ENCODE results near the gene MYH11.
"Not testable (repeated sequence)": the region's sequence is repeated elsewhere in the genome, so short reads cannot be mapped to it uniquely, and the experiment has no call there.

MYH11 gene

DNA sequence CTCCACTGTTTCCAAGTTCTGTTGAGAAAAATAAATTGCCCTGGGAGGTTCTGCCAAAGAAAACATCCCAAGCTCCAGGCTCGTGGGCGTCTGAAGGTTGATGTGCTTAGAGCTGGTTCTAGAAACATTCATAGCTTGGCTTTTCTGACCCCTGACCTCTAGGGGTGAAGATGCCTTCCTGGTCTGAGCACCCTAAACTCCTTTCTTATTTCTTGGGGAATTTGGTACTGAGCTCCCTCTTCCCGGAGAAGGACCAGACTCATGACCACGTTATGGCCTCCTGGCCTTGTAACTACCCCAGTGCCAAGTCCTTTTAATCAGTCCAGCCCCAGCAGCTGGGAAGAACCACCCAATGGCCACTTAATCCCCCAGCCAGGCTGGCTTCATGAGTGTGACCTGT lies 66.4 kb downstream of the MYH11 start:
- H3K36me3 ChIP-seq (ENCODE audit: low read depth) = no peaks in the 10 kb centered on the region
- H3K4me3 ChIP-seq (ENCODE audit: severe bottlenecking) = no peak overlapping the region
- TF ChIP-seq, protein P1, sequence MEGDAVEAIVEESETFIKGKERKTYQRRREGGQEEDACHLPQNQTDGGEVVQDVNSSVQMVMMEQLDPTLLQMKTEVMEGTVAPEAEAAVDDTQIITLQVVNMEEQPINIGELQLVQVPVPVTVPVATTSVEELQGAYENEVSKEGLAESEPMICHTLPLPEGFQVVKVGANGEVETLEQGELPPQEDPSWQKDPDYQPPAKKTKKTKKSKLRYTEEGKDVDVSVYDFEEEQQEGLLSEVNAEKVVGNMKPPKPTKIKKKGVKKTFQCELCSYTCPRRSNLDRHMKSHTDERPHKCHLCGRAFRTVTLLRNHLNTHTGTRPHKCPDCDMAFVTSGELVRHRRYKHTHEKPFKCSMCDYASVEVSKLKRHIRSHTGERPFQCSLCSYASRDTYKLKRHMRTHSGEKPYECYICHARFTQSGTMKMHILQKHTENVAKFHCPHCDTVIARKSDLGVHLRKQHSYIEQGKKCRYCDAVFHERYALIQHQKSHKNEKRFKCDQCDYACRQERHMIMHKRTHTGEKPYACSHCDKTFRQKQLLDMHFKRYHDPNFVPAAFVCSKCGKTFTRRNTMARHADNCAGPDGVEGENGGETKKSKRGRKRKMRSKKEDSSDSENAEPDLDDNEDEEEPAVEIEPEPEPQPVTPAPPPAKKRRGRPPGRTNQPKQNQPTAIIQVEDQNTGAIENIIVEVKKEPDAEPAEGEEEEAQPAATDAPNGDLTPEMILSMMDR (IDR thresholded peaks at IDR 0.05; ENCODE audit: poor library complexity, severe bottlenecking) = no peak
- H3K4me1 ChIP-seq (ENCODE audit: insufficient read depth, poor library complexity, severe bottlenecking) = no peaks in the 10 kb centered on the region
- ATAC-seq (ENCODE audit: low read depth) = no peak
- no peaks in the 10 kb centered on the region for H3K27me3 ChIP-seq (ENCODE audit: insufficient read depth, poor library complexity, severe bottlenecking)
- H3K27ac ChIP-seq (ENCODE audit: poor library complexity, severe bottlenecking) = no peak overlapping the region
- no peaks in the 10 kb centered on the region for H3K9me3 ChIP-seq (ENCODE audit: severe bottlenecking)
- no peak for DNase-seq (ENCODE audit: low spot score)

DNA sequence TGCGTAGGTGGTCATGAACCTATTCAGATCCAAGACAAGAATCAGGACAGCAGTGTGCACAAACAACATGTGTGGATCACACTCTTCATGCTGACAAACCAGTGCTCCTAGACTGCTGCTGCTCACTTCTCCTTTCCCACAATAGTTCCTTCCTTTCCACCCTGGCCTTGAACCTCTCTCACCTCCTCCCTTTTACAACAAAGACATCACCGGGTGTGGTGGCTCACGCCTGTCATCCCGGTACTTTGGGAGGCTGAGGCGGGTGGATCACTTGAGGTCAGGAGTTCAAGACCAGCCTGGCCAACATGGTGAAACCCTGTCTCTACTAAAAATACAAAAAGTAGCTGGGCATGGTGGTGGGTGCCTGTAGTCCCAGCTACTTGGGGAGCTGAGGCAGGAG lies 67.0 kb downstream of the MYH11 start:
- not testable (repeated sequence) for H3K4me3 ChIP-seq (ENCODE audit: severe bottlenecking); H3K27ac ChIP-seq (ENCODE audit: poor library complexity, severe bottlenecking); ATAC-seq (ENCODE audit: low read depth); DNase-seq (ENCODE audit: low spot score); H3K4me1 ChIP-seq (ENCODE audit: insufficient read depth, poor library complexity, severe bottlenecking); H3K9me3 ChIP-seq (ENCODE audit: severe bottlenecking); H3K36me3 ChIP-seq (ENCODE audit: low read depth); H3K27me3 ChIP-seq (ENCODE audit: insufficient read depth, poor library complexity, severe bottlenecking)

DNA sequence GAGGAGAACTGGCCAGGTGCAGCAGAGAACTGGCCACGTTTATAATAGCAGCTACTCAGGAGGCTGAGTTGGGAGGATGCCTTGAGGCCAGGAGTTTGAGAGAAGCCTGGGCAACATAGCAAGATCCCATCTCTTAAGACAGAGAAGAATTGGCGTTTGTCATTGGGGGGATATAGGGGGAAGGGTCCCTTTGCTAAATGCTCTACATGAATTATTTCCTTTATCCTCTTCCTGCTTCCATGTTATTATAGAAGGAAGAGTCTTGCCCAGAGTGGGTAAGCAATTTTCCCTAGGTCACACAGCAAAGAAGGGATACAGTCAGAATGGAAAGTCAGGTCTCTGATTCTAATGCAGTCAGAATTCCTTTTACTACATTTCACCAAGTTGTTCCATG lies 68.0 kb downstream of the MYH11 start:
- no peak for ATAC-seq (ENCODE audit: low read depth)
- H3K36me3 ChIP-seq (ENCODE audit: low read depth) = no peaks in the 10 kb centered on the region
- no peaks in the 10 kb centered on the region for H3K4me1 ChIP-seq (ENCODE audit: insufficient read depth, poor library complexity, severe bottlenecking)
- H3K4me3 ChIP-seq (ENCODE audit: severe bottlenecking) = no peak overlapping the region
- H3K27ac ChIP-seq (ENCODE audit: poor library complexity, severe bottlenecking) = no peak overlapping the region
- H3K27me3 ChIP-seq (ENCODE audit: insufficient read depth, poor library complexity, severe bottlenecking) = no peaks in the 10 kb centered on the region
- no peak for DNase-seq (ENCODE audit: low spot score)
- H3K9me3 ChIP-seq (ENCODE audit: severe bottlenecking) = no peaks in the 10 kb centered on the region
- TF ChIP-seq, protein P1 (IDR thresholded peaks at IDR 0.05; ENCODE audit: poor library complexity, severe bottlenecking) = no peak

DNA sequence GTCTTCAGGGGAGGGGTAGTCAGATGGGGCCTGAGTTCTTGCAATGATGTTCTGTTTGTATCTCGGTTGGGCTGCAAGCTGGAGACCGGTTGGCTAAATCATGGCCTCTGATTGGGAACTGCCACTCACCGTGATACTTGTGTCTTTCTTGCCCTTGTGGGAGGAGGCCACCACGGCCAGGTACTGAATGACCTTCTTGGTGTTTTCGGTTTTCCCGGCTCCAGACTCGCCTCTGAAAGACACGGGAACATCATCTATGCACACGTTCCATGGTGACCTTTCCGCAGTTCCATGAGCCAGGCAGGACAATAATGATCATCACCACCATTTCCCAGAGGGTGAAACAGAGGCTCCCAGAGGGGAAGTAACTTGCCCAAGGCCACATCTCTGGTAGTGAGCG lies 70.3 kb downstream of the MYH11 start:
- H3K27ac ChIP-seq (ENCODE audit: poor library complexity, severe bottlenecking) = no peak overlapping the region
- no peak overlapping the region for H3K4me3 ChIP-seq (ENCODE audit: severe bottlenecking)
- TF ChIP-seq, protein P1 (IDR thresholded peaks at IDR 0.05; ENCODE audit: poor library complexity, severe bottlenecking) = no peak
- H3K4me1 ChIP-seq (ENCODE audit: insufficient read depth, poor library complexity, severe bottlenecking) = no peaks in the 10 kb centered on the region
- H3K36me3 ChIP-seq (ENCODE audit: low read depth) = no peaks in the 10 kb centered on the region
- no peak for DNase-seq (ENCODE audit: low spot score)
- H3K27me3 ChIP-seq (ENCODE audit: insufficient read depth, poor library complexity, severe bottlenecking) = no peaks in the 10 kb centered on the region
- no peaks in the 10 kb centered on the region for H3K9me3 ChIP-seq (ENCODE audit: severe bottlenecking)
- ATAC-seq (ENCODE audit: low read depth) = no peak

DNA sequence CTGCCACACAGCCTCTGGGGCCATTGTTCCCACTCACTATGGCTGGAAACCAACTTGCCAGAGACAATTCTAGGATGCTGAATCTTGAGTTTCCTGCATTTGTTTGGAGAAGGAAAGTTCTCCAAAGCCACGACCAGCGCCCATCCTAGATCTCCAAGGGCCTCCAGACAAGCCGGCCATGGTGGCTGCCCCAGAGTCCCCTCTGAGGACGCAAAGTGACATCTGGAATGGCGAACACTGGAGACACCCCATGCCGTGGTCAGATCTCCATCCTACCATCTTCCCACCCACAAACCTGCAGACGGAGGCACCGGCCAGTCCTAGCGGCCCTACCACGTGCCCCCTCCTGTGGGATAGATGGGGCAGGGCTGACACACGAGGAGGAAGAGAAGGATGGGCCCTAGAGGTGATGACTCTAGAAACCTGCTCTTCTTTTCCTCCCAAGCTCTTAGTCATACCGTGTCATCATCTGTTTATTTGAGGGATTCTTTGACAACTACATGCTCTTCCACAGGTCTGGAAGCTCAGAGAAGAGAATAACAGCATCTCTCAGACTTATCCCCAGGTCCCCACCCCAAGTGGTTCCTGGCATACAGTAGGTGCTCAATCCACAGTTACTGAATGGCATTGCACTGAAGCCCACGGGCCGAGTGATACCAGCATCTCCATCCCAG lies 71.3 kb downstream of the MYH11 start:
- DNase-seq (ENCODE audit: low spot score) = no peak
- H3K27me3 ChIP-seq (ENCODE audit: insufficient read depth, poor library complexity, severe bottlenecking) = no peaks in the 10 kb centered on the region
- no peak overlapping the region for H3K4me3 ChIP-seq (ENCODE audit: severe bottlenecking)
- no peaks in the 10 kb centered on the region for H3K36me3 ChIP-seq (ENCODE audit: low read depth)
- TF ChIP-seq, protein P1 (IDR thresholded peaks at IDR 0.05; ENCODE audit: poor library complexity, severe bottlenecking) = no peak
- no peak for ATAC-seq (ENCODE audit: low read depth)
- H3K27ac ChIP-seq (ENCODE audit: poor library complexity, severe bottlenecking) = no peak overlapping the region
- no peaks in the 10 kb centered on the region for H3K9me3 ChIP-seq (ENCODE audit: severe bottlenecking)
- no peaks in the 10 kb centered on the region for H3K4me1 ChIP-seq (ENCODE audit: insufficient read depth, poor library complexity, severe bottlenecking)

Data from RWPE2 (cell line).